Tibial nerve (tissue), 4 donors: Measurements from ENCODE around the gene ATP13A1. TPM values are rescaled to one million over a fixed set of nuclear protein-coding genes. Genes with fewer than 3 reads are reported as not detected.

Source experiments
- DNase-seq, 2 donors: peaks; one replicate each; pipeline ENCODE4 v3.0.0-alpha.2; 2019; ENCODE audit warnings: low spot score in 2 of 2
- H3K27ac ChIP-seq, 4 donors: fragments of 200-600 bp; sonication (generic) in 3 of 4; one replicate each; pipeline ENCODE4 v1.5.1; 2017 to 2019; ENCODE audit warnings: mild to moderate bottlenecking in 1 of 4
- H3K27me3 ChIP-seq, 2 donors: fragments of 200-600 bp; sonication (generic) in 1 of 2; one replicate each; pipeline versions ENCODE4 v1.5.1 to v1.6.0; 2017 to 2019
- H3K36me3 ChIP-seq, 3 donors: fragments of 200-600 bp; sonication (generic); one replicate each; pipeline ENCODE4 v1.5.1; 2018 to 2019
- H3K4me1 ChIP-seq, 4 donors: fragments of 200-600 bp; sonication (generic) in 3 of 4; one replicate each; pipeline ENCODE4 v1.5.1; 2017 to 2019
- H3K4me3 ChIP-seq, 4 donors: fragments of 200-600 bp; sonication (generic) in 3 of 4; one replicate each; pipeline ENCODE4 v1.5.1; 2017 to 2019; ENCODE audit warnings: mild to moderate bottlenecking in 1 of 4, moderate library complexity in 1 of 4
- H3K9me3 ChIP-seq, 4 donors: fragments of 200-600 bp; sonication (generic) in 3 of 4; one replicate each; pipeline ENCODE4 v1.5.1; 2017 to 2019
- EP300 ChIP-seq, 2 donors: sonication (generic); formaldehyde crosslinking; IDR thresholded peaks; one replicate each; pipeline ENCODE4 v1.6.1; 2017; ENCODE audit warnings: antibody characterized with exemption in 2 of 2, mild to moderate bottlenecking in 1 of 2
- POLR2A ChIP-seq, 2 donors: fragments of 450-650 bp; IDR thresholded peaks; one replicate each; pipeline ENCODE4 v1.6.1; 2017; ENCODE audit warnings: antibody characterized with exemption in 2 of 2, mild to moderate bottlenecking in 2 of 2, moderate library complexity in 2 of 2
- WGBS, 2 donors: methylation state at CpG; one replicate each; pipeline ENCODE4 v1.1.5; 2018; 5-methylcytosine and 5-hydroxymethylcytosine counted together
- total RNA-seq, 4 donors: library from RNA; depleted of rRNA; stranded (reverse); fragments of >200 nt; gene quantifications; one replicate each; pipeline ENCODE4 v1.1.0, GENCODE V29; 2016
- TF ChIP-seq, protein P1 (sequence below), 5 experiments: fragments of 200-600 bp in 3 of 5; fragments of 450-650 bp in 2 of 5; sonication (generic) in 3 of 5; IDR thresholded peaks; one replicate each; pipeline ENCODE4 v1.5.1; 2016 to 2019; ENCODE audit warnings: antibody characterized with exemption in 5 of 5, mild to moderate bottlenecking in 3 of 5, moderate library complexity in 2 of 5

Gene ATP13A1
- total RNA-seq, 4 donors from 2014 or later, result 312 to 705 (median 344) TPM

DNA sequence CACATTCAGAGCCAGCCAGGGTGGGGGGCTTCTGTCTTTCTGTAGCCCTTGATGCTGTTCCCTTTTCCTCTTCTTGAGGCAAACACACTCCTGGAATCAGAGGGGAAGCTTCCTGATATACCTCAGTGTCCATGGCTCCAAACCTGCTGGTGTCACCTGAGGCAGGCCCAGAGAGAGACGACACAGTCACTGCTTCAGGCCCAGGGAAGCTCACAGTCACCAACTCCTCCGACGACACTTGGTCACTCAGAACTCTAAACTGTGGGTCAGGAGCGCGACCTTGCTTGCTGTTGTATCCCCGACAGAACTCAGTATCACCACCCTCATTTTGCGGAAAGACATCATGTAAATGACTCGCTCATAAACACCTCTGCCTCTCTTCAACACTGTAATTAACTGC is 1.1 kb downstream of the ATP13A1 start:
- no peak for DNase-seq
- Histone ChIP-seq H3K36me3 (peaks cover 0 to 37% (median 12%) of the 10 kb centered on the region in 3 donors), H3K27ac (peak overlapping the region in 1 of 4 donors; percentile 95), H3K4me1 (peaks cover 0 to 33% (median 19%) of the 10 kb centered on the region in 4 donors), H3K27me3 (no peaks in the 10 kb centered on the region), H3K4me3 (peak overlapping the region in 3 of 4 donors; percentile 82 to 95 (median 91)), H3K9me3 (no peaks in the 10 kb centered on the region)
- 72 to 79% methylated on average over 8 of the region's 8 CpGs for WGBS, 2 donors
- TF ChIP-seq EP300 (IDR thresholded peaks at IDR 0.05), result no peak
- TF ChIP-seq, protein P1, sequence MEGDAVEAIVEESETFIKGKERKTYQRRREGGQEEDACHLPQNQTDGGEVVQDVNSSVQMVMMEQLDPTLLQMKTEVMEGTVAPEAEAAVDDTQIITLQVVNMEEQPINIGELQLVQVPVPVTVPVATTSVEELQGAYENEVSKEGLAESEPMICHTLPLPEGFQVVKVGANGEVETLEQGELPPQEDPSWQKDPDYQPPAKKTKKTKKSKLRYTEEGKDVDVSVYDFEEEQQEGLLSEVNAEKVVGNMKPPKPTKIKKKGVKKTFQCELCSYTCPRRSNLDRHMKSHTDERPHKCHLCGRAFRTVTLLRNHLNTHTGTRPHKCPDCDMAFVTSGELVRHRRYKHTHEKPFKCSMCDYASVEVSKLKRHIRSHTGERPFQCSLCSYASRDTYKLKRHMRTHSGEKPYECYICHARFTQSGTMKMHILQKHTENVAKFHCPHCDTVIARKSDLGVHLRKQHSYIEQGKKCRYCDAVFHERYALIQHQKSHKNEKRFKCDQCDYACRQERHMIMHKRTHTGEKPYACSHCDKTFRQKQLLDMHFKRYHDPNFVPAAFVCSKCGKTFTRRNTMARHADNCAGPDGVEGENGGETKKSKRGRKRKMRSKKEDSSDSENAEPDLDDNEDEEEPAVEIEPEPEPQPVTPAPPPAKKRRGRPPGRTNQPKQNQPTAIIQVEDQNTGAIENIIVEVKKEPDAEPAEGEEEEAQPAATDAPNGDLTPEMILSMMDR (IDR thresholded peaks at IDR 0.05), result no peak
- no peak for TF ChIP-seq POLR2A (IDR thresholded peaks at IDR 0.05)

DNA sequence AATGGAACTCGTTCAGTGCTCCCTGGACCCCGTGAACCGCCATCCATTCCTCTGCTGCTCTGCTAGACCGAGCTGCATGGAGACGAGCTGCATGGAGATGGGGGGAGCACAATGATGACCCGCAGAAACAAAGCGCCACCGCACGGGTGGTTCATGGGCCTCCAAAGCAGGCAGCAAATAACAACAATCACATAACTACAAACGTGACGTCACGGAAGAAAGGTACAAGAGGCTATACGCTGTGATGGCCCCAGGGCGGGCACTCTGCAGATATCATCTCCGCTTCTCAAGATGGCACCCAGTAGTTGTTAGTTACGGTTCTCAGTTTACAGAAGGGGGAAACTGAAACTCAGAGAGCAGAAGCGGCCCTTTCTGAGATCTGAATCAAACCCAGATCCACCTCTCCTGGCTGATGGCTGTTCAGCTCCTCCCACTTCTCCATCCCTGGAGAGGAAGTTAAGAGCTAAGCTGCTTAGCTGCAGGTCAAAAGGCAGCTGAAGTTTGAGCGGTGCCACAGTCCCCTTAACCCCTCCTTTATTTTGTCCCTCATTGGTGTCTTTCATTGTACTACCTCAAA is 1.7 kb downstream of the ATP13A1 start:
- Histone ChIP-seq H3K4me3 (no peak overlapping the region), H3K4me1 (peaks cover 0 to 33% (median 19%) of the 10 kb centered on the region in 4 donors), H3K9me3 (no peaks in the 10 kb centered on the region), H3K27ac (peak overlapping the region in 1 of 4 donors; percentile 11), H3K36me3 (peaks cover 0 to 43% (median 18%) of the 10 kb centered on the region in 3 donors), H3K27me3 (no peaks in the 10 kb centered on the region)
- no peak for DNase-seq
- WGBS, 2 donors, result 64 to 71% methylated on average over 18 of the region's 18 CpGs
- TF ChIP-seq EP300 (IDR thresholded peaks at IDR 0.05) (no peak), POLR2A (IDR thresholded peaks at IDR 0.05) (no peak)
- TF ChIP-seq, protein P1 (IDR thresholded peaks at IDR 0.05), result no peak

DNA sequence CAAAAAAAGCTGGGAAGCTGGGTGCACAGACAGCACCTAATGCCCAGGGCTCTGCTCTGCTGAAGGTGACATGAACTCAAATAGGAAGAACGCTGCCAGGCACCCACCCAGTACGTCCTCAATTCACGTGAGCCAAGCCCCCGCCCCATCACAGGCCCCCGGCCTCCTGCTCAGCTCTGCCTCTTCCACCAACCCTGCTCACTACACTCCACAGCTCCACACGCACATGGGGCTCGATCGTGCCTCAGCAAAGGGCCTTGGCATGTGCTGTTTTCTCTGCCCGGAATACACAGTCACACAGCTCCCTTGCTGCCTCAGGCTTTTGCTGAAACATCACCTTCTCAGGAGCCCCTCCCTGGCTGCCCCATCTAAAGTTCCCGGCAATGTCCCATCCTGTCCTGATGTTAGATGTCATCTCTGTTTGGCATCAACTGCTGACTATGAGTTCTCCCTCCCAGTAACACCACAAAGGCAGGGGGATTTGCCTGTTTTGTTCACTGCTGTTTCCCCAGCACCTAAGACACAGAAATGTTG is 2.3 kb downstream of the ATP13A1 start:
- TF ChIP-seq EP300 (IDR thresholded peaks at IDR 0.05) (no peak), POLR2A (IDR thresholded peaks at IDR 0.05) (no peak)
- TF ChIP-seq, protein P1 (IDR thresholded peaks at IDR 0.05), result no peak
- no peak for DNase-seq

DNA sequence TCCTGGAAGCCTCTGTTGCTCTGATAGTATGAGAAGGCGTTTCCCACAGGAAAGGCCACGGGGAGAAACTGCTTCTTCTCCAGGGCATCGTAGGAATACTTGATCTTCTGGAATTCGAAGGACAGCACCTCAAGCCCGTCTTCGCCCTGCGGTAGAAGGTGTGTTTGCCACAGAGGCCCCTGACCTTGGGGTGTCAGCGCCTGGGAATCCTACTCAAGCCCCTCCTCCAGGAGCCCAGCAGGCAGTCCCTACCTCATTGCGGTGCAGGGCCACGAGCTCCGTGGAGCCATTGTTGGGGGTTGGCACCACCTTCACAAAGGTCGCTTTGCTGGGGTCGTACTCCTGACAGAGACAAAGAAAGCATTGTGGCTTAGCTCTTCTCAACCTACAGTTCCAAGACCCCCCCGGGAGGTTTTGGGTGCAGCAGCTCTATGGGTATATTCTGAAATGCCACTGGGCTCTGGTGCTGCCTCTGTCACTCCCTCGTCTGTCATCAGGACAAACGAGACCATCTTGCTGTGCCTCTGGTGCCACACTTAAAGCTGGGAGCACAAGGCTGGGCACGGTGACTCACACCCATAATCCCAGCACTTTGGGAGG is 3.7 kb downstream of the ATP13A1 start:
- Histone ChIP-seq H3K9me3 (no peaks in the 10 kb centered on the region), H3K4me3 (no peak overlapping the region), H3K4me1 (peaks cover 0 to 33% (median 19%) of the 10 kb centered on the region in 4 donors), H3K27ac (no peak overlapping the region), H3K27me3 (no peaks in the 10 kb centered on the region), H3K36me3 (peaks cover 0 to 63% (median 38%) of the 10 kb centered on the region in 3 donors)
- WGBS, 2 donors, result 78 to 83% methylated on average over 14 to 17 of the region's 17 CpGs
- TF ChIP-seq, protein P1 (IDR thresholded peaks at IDR 0.05), result no peak
- TF ChIP-seq EP300 (IDR thresholded peaks at IDR 0.05) (no peak), POLR2A (IDR thresholded peaks at IDR 0.05) (no peak)
- DNase-seq, result no peak

More for the DNA sequence above, 2.3 kb downstream of the ATP13A1 start:
- no peak overlapping the region for H3K4me3 ChIP-seq
- no peaks in the 10 kb centered on the region for H3K9me3 ChIP-seq
- peak overlapping the region in 1 of 4 donors; percentile 11 for H3K27ac ChIP-seq
- H3K27me3 ChIP-seq, result no peaks in the 10 kb centered on the region
- peaks cover 0 to 33% (median 19%) of the 10 kb centered on the region in 4 donors for H3K4me1 ChIP-seq
- peaks cover 0 to 48% (median 23%) of the 10 kb centered on the region in 3 donors for H3K36me3 ChIP-seq
- WGBS, 2 donors, result 81 to 84% methylated on average over 10 of the region's 10 CpGs

DNA sequence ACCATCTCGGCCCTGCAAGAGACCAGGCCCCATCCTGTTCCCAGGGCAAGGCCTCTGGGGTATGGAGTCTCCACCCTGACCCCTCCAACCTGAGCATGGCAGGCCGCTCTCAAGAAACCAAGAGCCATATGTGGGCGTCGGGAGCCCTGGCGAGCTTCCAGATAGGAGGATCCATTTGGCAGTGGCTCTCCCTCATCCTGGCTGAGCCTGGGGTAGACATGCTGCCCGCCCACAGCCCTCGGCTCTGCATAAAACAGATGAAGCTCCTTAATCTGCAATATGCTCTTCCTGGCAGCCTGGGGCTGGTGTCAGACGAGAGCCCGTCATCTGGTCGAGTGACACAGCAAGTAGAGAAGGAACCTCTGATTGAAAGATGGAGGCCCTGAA is 6.1 kb downstream of the ATP13A1 start:
- Histone ChIP-seq H3K27ac (no peak overlapping the region), H3K4me1 (peaks cover 0 to 36% (median 13%) of the 10 kb centered on the region in 4 donors), H3K9me3 (no peaks in the 10 kb centered on the region), H3K36me3 (peaks cover 6 to 86% (median 61%) of the 10 kb centered on the region in 3 donors), H3K27me3 (no peaks in the 10 kb centered on the region), H3K4me3 (no peak overlapping the region)
- DNase-seq, result no peak
- WGBS, 2 donors, result 51 to 76% methylated on average over 7 to 10 of the region's 10 CpGs
- no peak for TF ChIP-seq POLR2A (IDR thresholded peaks at IDR 0.05)
- TF ChIP-seq, protein P1 (IDR thresholded peaks at IDR 0.05), result no peak
